Measurements from ENCODE around the gene TBC1D22B. TPM values are rescaled to one million over a fixed set of nuclear protein-coding genes. Genes with fewer than 3 reads are reported as not detected.
A peak's percentile ranks its signal among the peaks of the same experiment; 100 is the strongest.

TBC1D22B gene
- total and polyA plus RNA-seq, 2 of the 13 experiments (the other 11 are each of a cell fraction or from before 2014, with no cell fraction given): 9.7 to 12.9 TPM

- TF ChIP-seq CERS6 (CRISPR knock-in tag; IDR thresholded peaks at IDR 0.05): 0 out of 2 replicates have a peak, but pooled peaks have one; percentile 70
- TF ChIP-seq, protein P1, sequence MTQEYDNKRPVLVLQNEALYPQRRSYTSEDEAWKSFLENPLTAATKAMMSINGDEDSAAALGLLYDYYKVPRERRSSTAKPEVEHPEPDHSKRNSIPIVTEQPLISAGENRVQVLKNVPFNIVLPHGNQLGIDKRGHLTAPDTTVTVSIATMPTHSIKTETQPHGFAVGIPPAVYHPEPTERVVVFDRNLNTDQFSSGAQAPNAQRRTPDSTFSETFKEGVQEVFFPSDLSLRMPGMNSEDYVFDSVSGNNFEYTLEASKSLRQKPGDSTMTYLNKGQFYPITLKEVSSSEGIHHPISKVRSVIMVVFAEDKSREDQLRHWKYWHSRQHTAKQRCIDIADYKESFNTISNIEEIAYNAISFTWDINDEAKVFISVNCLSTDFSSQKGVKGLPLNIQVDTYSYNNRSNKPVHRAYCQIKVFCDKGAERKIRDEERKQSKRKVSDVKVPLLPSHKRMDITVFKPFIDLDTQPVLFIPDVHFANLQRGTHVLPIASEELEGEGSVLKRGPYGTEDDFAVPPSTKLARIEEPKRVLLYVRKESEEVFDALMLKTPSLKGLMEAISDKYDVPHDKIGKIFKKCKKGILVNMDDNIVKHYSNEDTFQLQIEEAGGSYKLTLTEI (CRISPR knock-in tag; conservative IDR thresholded peaks at IDR 0.05): no peak
- no peak for TF ChIP-seq MLLT10 (CRISPR knock-in tag; IDR thresholded peaks at IDR 0.05)
- peak; percentile 72 for TF ChIP-seq HDAC1 (CRISPR knock-in tag; IDR thresholded peaks at IDR 0.05)
- TF ChIP-seq TRAFD1 (CRISPR knock-in tag; IDR thresholded peaks at IDR 0.05; ENCODE audit: borderline replicate concordance): 0 out of 2 replicates have a peak, but pooled peaks have one; percentile 39
- TF ChIP-seq ZNF83 (CRISPR knock-in tag; IDR thresholded peaks at IDR 0.05; ENCODE audit: borderline replicate concordance): 0 out of 2 replicates have a peak, but pooled peaks have one; percentile 46
- no peak; the same call in none of the 2 replicates for TF ChIP-seq HBP1 (CRISPR knock-in tag; IDR thresholded peaks at IDR 0.05; ENCODE audit: low read depth)
- peak; percentile 19 for TF ChIP-seq ARNT2 (CRISPR knock-in tag; IDR thresholded peaks at IDR 0.05; ENCODE audit: low read depth)
- TF ChIP-seq REXO4 (CRISPR knock-in tag; IDR thresholded peaks at IDR 0.05; ENCODE audit: borderline replicate concordance): no peak
- peak; percentile 63 for TF ChIP-seq ZZZ3 (CRISPR knock-in tag; IDR thresholded peaks at IDR 0.05; ENCODE audit: borderline replicate concordance)
- no peak for TF ChIP-seq ZNF781 (CRISPR knock-in tag; IDR thresholded peaks at IDR 0.05; ENCODE audit: borderline replicate concordance, not compliant biosample characterization)
- peak; percentile 79; the same call in 1 of the 2 replicates for TF ChIP-seq ZC3H13 (CRISPR knock-in tag; IDR thresholded peaks at IDR 0.05)
- TF ChIP-seq MXI1 (IDR thresholded peaks at IDR 0.05; ENCODE audit: borderline replicate concordance, low read depth, low read length): peak; percentile 50; the same call in 1 of the 3 replicates
- peak; percentile 3; the same call in 1 of the 2 replicates for TF ChIP-seq MAFF (IDR thresholded peaks at IDR 0.05; ENCODE audit: low read depth, low read length)
- no peak for TF ChIP-seq GMEB2 (CRISPR knock-in tag; IDR thresholded peaks at IDR 0.05; ENCODE audit: low read depth)
- no peak for TF ChIP-seq NBN (conservative IDR thresholded peaks at IDR 0.05)
- TF ChIP-seq SMAD9 (CRISPR knock-in tag; IDR thresholded peaks at IDR 0.05): no peak
- TF ChIP-seq SNRNP70 (IDR thresholded peaks at IDR 0.05; ENCODE audit: low read depth, low read length): no peak
- TF ChIP-seq, protein P2, sequence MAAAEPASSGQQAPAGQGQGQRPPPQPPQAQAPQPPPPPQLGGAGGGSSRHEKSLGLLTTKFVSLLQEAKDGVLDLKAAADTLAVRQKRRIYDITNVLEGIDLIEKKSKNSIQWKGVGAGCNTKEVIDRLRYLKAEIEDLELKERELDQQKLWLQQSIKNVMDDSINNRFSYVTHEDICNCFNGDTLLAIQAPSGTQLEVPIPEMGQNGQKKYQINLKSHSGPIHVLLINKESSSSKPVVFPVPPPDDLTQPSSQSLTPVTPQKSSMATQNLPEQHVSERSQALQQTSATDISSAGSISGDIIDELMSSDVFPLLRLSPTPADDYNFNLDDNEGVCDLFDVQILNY (CRISPR knock-in tag; conservative IDR thresholded peaks at IDR 0.05): no peak
- TF ChIP-seq DMAP1 (CRISPR knock-in tag; IDR thresholded peaks at IDR 0.05): peak; percentile 60; the same call in 1 of the 2 replicates
- no peak for TF ChIP-seq ADNP (CRISPR knock-in tag; IDR thresholded peaks at IDR 0.05)
These were observed 96.4 kb downstream of the TBC1D22B start, which contains the start of gene RNF8 (continued) for GRCh38 chr6:37353761-37354525.

Measured in HepG2 (cell line).